Fibroblast of lung (primary cell): ENCODE data around the gene IRF1. TPM values are rescaled to one million over a fixed set of nuclear protein-coding genes. Genes with fewer than 3 reads are reported as not detected.

Experiments used
- DNase-seq, 2 donors: peaks; one replicate each; pipeline versions ENCODE4 v3.0.0 to v3.0.0-alpha.2; 2010; ENCODE audit warnings: low read depth in 2 of 2
- H2AFZ ChIP-seq: 2 replicates; pipeline ENCODE4 v1.5.1; 2012; ENCODE audit warnings: low read length, control low read depth, inconsistent platforms
- H3K27ac ChIP-seq: 2 replicates; pipeline ENCODE4 v1.5.1; 2011; ENCODE audit warnings: low read length, control low read depth; ENCODE audit not compliant: insufficient read depth
- H3K27me3 ChIP-seq: 2 replicates; pipeline ENCODE4 v1.5.1; 2011; ENCODE audit warnings: mild to moderate bottlenecking, low read length; ENCODE audit not compliant: control insufficient read depth, insufficient read depth
- H3K36me3 ChIP-seq: 2 replicates; pipeline ENCODE4 v1.5.1; 2011; ENCODE audit warnings: low read length; ENCODE audit not compliant: control insufficient read depth, insufficient read depth
- H3K4me1 ChIP-seq: 2 replicates; pipeline ENCODE4 v1.5.1; 2011; ENCODE audit warnings: low read length; ENCODE audit not compliant: control insufficient read depth, insufficient read depth; ENCODE audit errors: extremely low read depth
- H3K4me2 ChIP-seq: 2 replicates; pipeline ENCODE4 v1.5.1; 2011; ENCODE audit warnings: low read length, control low read depth; ENCODE audit not compliant: insufficient read depth; ENCODE audit errors: extremely low read depth
- H3K4me3 ChIP-seq, 4 experiments: fragments of 200-600 bp in 1 of 4; sonication (generic) in 1 of 4; replicated peaks in 1 of 4; 2 replicates each; pipeline ENCODE4 v1.5.1; 2011 to 2016; ENCODE audit warnings: low read length in 4 of 4, low read depth in 3 of 4, mild to moderate bottlenecking in 3 of 4, control low read depth in 2 of 4, inconsistent platforms in 1 of 4, mixed read lengths in 1 of 4; ENCODE audit not compliant: insufficient read depth in 1 of 4; ENCODE audit errors: control extremely low read depth in 1 of 4
- H3K79me2 ChIP-seq: 2 replicates; pipeline ENCODE4 v1.5.1; 2012; ENCODE audit warnings: mild to moderate bottlenecking, low read length, inconsistent platforms; ENCODE audit not compliant: control insufficient read depth, insufficient read depth
- H3K9ac ChIP-seq: 2 replicates; pipeline ENCODE4 v1.5.1; 2011; ENCODE audit warnings: mild to moderate bottlenecking, low read length, control low read depth; ENCODE audit not compliant: insufficient read depth
- H3K9me3 ChIP-seq: 2 replicates; pipeline ENCODE4 v1.5.1; 2012; ENCODE audit warnings: low read depth, low read length; ENCODE audit not compliant: control insufficient read depth, insufficient read depth
- H4K20me1 ChIP-seq: 2 replicates; pipeline ENCODE4 v1.5.1; 2011; ENCODE audit warnings: low read length; ENCODE audit not compliant: control insufficient read depth, insufficient read depth; ENCODE audit errors: extremely low read depth
- CTCF ChIP-seq, 2 donors: IDR thresholded peaks in 1 of 2; conservative IDR thresholded peaks in 1 of 2; 1 replicate in 1 of 2; 2 replicates in 1 of 2; pipeline ENCODE4 v1.5.1; 2011 to 2012; ENCODE audit warnings: low read length in 2 of 2, control low read depth in 1 of 2, inconsistent platforms in 1 of 2, low read depth in 1 of 2, mild to moderate bottlenecking in 1 of 2
- EZH2 ChIP-seq: IDR thresholded peaks from 2 replicates; pipeline ENCODE4 v1.5.1; 2012; ENCODE audit warnings: low read length, control low read depth, mild to moderate bottlenecking; ENCODE audit errors: missing control alignments
- polyA plus RNA-seq, 2 donors: library from polyadenylated mRNA; depleted of rRNA in 1 of 2; stranded (reverse) in 1 of 2; unstranded in 1 of 2; fragments of >200 nt; gene quantifications; 2 replicates each; pipeline ENCODE4 v1.2.1, GENCODE V29; 2011 to 2012; ENCODE audit warnings: missing spikeins in 1 of 2
- total RNA-seq: library from RNA; depleted of rRNA; stranded (reverse); fragments of >200 nt; gene quantifications from 2 replicates; pipeline ENCODE4 v1.2.1, GENCODE V29; 2014

Gene IRF1
- total and polyA plus RNA-seq, 2 donors (not counting 1 experiment from before 2014, with no cell fraction given), result 34.7 to 37.6 TPM

- TF ChIP-seq CTCF (conservative IDR thresholded peaks at IDR 0.05 in 1 of 2, IDR thresholded peaks at IDR 0.05 in 1 of 2; ENCODE audit: low read depth in 1 of 2, low read length in 2 of 2) (no peak), EZH2 (no peak)
- Histone ChIP-seq H3K9me3 (no peaks in the 10 kb centered on the region), H4K20me1 (no peaks in the 10 kb centered on the region), H3K27ac (no peak overlapping the region), H3K9ac (no peak overlapping the region), H2AFZ (no peak overlapping the region), H3K27me3 (no peaks in the 10 kb centered on the region), H3K79me2 (no peaks in the 10 kb centered on the region), H3K4me1 (peaks cover 7% of the 10 kb centered on the region), H3K4me2 (no peak overlapping the region), H3K4me3 (no peak overlapping the region), H3K36me3 (no peaks in the 10 kb centered on the region)
- DNase-seq, result no peak
Measured at GRCh38 chr5:132445930-132446329, 44.6 kb downstream of the IRF1 start.

GRCh38 chr5:132445640-132445923, 45.0 kb downstream of the IRF1 start:
- peaks cover 5% of the 10 kb centered on the region for H3K4me1 ChIP-seq
- no peak overlapping the region for H2AFZ ChIP-seq
- no peak overlapping the region for H3K27ac ChIP-seq
- no peaks in the 10 kb centered on the region for H3K36me3 ChIP-seq
- no peaks in the 10 kb centered on the region for H4K20me1 ChIP-seq
- H3K79me2 ChIP-seq, result no peaks in the 10 kb centered on the region
- DNase-seq, result no peak
- H3K9ac ChIP-seq, result no peak overlapping the region
- H3K9me3 ChIP-seq, result no peaks in the 10 kb centered on the region
- H3K4me3 ChIP-seq, result no peak overlapping the region
- no peaks in the 10 kb centered on the region for H3K27me3 ChIP-seq
- no peak overlapping the region for H3K4me2 ChIP-seq
- TF ChIP-seq CTCF (conservative IDR thresholded peaks at IDR 0.05 in 1 of 2, IDR thresholded peaks at IDR 0.05 in 1 of 2; ENCODE audit: low read depth in 1 of 2, low read length in 2 of 2), result no peak
- no peak for TF ChIP-seq EZH2

- no peaks in the 10 kb centered on the region for H4K20me1 ChIP-seq
- no peak for DNase-seq
- no peaks in the 10 kb centered on the region for H3K9me3 ChIP-seq
- peaks cover 5% of the 10 kb centered on the region for H3K4me1 ChIP-seq
- no peaks in the 10 kb centered on the region for H3K36me3 ChIP-seq
- H3K79me2 ChIP-seq, result no peaks in the 10 kb centered on the region
- no peak overlapping the region for H3K4me3 ChIP-seq
- H3K27ac ChIP-seq, result no peak overlapping the region
- H2AFZ ChIP-seq, result no peak overlapping the region
- TF ChIP-seq CTCF (conservative IDR thresholded peaks at IDR 0.05 in 1 of 2, IDR thresholded peaks at IDR 0.05 in 1 of 2; ENCODE audit: low read depth in 1 of 2, low read length in 2 of 2) (no peak), EZH2 (no peak)
- no peak overlapping the region for H3K9ac ChIP-seq
- no peaks in the 10 kb centered on the region for H3K27me3 ChIP-seq
- no peak overlapping the region for H3K4me2 ChIP-seq
Measured at GRCh38 chr5:132444841-132445639, 45.5 kb downstream of the IRF1 start.
